Body of pancreas (tissue), 4 donors: ENCODE results near the gene TMEM183A.

Source experiments
- CTCF ChIP-seq, 7 experiments: fragments of 450-650 bp in 4 of 7; fragments of 200-600 bp in 3 of 7; sonication (generic) in 3 of 7; IDR thresholded peaks; one replicate each; pipeline ENCODE4 v1.5.1; 2016 to 2019; ENCODE audit warnings: antibody characterized with exemption in 7 of 7
- POLR2A ChIP-seq, 3 donors: fragments of 450-650 bp; IDR thresholded peaks; one replicate each; pipeline ENCODE4 v1.6.1; 2016; ENCODE audit warnings: antibody characterized with exemption in 3 of 3, mild to moderate bottlenecking in 2 of 3

GRCh38 chr1:203036537-203036936, 29.4 kb downstream of the TMEM183A start:
- no peak for TF ChIP-seq CTCF (IDR thresholded peaks at IDR 0.05)
- TF ChIP-seq POLR2A (IDR thresholded peaks at IDR 0.05) = no peak
